ENCODE data around the gene FAM219B. TPM values are rescaled to one million over a fixed set of nuclear protein-coding genes. Genes with fewer than 3 reads are reported as not detected.

Gene FAM219B
- total RNA-seq, 1 experiment from 2014 or later: 73.7 TPM

GRCh38 chr15:74863239-74864056 lies 43.2 kb downstream of the FAM219B start:
- Mint-ChIP-seq H3K27ac (ENCODE audit: unreplicated experiment) (no peak overlapping the region), H3K4me3 (ENCODE audit: unreplicated experiment) (no peak overlapping the region), H3K4me1 (ENCODE audit: low read depth, unreplicated experiment) (peaks cover 38% of the 10 kb centered on the region), H3K9me3 (ENCODE audit: unreplicated experiment) (no peaks in the 10 kb centered on the region), H3K36me3 (ENCODE audit: insufficient read depth, unreplicated experiment) (peaks cover 48% of the 10 kb centered on the region), H3K27me3 (ENCODE audit: insufficient read depth, unreplicated experiment) (no peaks in the 10 kb centered on the region)
- BruUV-seq (replicated peaks): no TSS peak
- Histone ChIP-seq H3K36me3 (ENCODE audit: control insufficient read depth, insufficient read depth, low read length) (peaks cover 3% of the 10 kb centered on the region; the same call in 1 of the 2 replicates), H3K4me1 (peaks cover 21% of the 10 kb centered on the region), H3K27me3 (replicated peaks; ENCODE audit: control insufficient read depth, insufficient read depth, low read length) (no peaks in the 10 kb centered on the region), H3K9me3 (peaks cover 6% of the 10 kb centered on the region; the same call in 1 of the 2 replicates), H3K4me3 (ENCODE audit: low read depth, low read length) (no peak overlapping the region)
- intact Hi-C loops (cut with micrococcal nuclease; ENCODE audit: unreplicated experiment): no loop called here
- ChIA-PET POLR2A (no interaction called here), CTCF (interaction anchor here (0.6 kb wide), 1 partner anchor 51 kb away, joined by 4 read pairs; no protein-coding TSS in a partner anchor)
- DNase-seq: no peak
- TF ChIP-seq, protein P1, sequence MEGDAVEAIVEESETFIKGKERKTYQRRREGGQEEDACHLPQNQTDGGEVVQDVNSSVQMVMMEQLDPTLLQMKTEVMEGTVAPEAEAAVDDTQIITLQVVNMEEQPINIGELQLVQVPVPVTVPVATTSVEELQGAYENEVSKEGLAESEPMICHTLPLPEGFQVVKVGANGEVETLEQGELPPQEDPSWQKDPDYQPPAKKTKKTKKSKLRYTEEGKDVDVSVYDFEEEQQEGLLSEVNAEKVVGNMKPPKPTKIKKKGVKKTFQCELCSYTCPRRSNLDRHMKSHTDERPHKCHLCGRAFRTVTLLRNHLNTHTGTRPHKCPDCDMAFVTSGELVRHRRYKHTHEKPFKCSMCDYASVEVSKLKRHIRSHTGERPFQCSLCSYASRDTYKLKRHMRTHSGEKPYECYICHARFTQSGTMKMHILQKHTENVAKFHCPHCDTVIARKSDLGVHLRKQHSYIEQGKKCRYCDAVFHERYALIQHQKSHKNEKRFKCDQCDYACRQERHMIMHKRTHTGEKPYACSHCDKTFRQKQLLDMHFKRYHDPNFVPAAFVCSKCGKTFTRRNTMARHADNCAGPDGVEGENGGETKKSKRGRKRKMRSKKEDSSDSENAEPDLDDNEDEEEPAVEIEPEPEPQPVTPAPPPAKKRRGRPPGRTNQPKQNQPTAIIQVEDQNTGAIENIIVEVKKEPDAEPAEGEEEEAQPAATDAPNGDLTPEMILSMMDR (IDR thresholded peaks at IDR 0.05; ENCODE audit: insufficient read depth in 1 of 2, low read depth in 1 of 2, low read length in 1 of 2, severe bottlenecking in 1 of 2, unreplicated experiment in 1 of 2): no peak

GRCh38 chr15:74858369-74858740 lies 48.3 kb downstream of the FAM219B start:
- Histone ChIP-seq H3K4me3 (ENCODE audit: low read depth, low read length) (no peak overlapping the region), H3K36me3 (ENCODE audit: control insufficient read depth, insufficient read depth, low read length) (no peaks in the 10 kb centered on the region), H3K9me3 (no peaks in the 10 kb centered on the region), H3K4me1 (peaks cover 10% of the 10 kb centered on the region), H3K27me3 (replicated peaks; ENCODE audit: control insufficient read depth, insufficient read depth, low read length) (no peaks in the 10 kb centered on the region)
- H3K27ac Mint-ChIP-seq (ENCODE audit: unreplicated experiment): no peak overlapping the region
- BruUV-seq (replicated peaks): no TSS peak
- DNase-seq: no peak
- intact Hi-C loops (cut with micrococcal nuclease; ENCODE audit: unreplicated experiment): no loop called here
- peaks cover 22% of the 10 kb centered on the region for H3K36me3 Mint-ChIP-seq (ENCODE audit: insufficient read depth, unreplicated experiment)
- TF ChIP-seq, protein P1 (IDR thresholded peaks at IDR 0.05; ENCODE audit: insufficient read depth in 1 of 2, low read depth in 1 of 2, low read length in 1 of 2, severe bottlenecking in 1 of 2, unreplicated experiment in 1 of 2): no peak
- H3K4me3 Mint-ChIP-seq (ENCODE audit: unreplicated experiment): no peak overlapping the region
- peaks cover 16% of the 10 kb centered on the region for H3K4me1 Mint-ChIP-seq (ENCODE audit: low read depth, unreplicated experiment)
- ChIA-PET CTCF (no interaction called here), POLR2A (no interaction called here)
- H3K9me3 Mint-ChIP-seq (ENCODE audit: unreplicated experiment): no peaks in the 10 kb centered on the region
- no peaks in the 10 kb centered on the region for H3K27me3 Mint-ChIP-seq (ENCODE audit: insufficient read depth, unreplicated experiment)

GRCh38 chr15:74857671-74858368 lies 48.8 kb downstream of the FAM219B start:
- ChIA-PET CTCF (no interaction called here), POLR2A (no interaction called here)
- Histone ChIP-seq H3K4me3 (ENCODE audit: low read depth, low read length) (no peak overlapping the region), H3K4me1 (peaks cover 10% of the 10 kb centered on the region), H3K9me3 (no peaks in the 10 kb centered on the region), H3K27me3 (replicated peaks; ENCODE audit: control insufficient read depth, insufficient read depth, low read length) (no peaks in the 10 kb centered on the region), H3K36me3 (ENCODE audit: control insufficient read depth, insufficient read depth, low read length) (no peaks in the 10 kb centered on the region; the same call in 1 of the 2 replicates)
- H3K4me1 Mint-ChIP-seq (ENCODE audit: low read depth, unreplicated experiment): peaks cover 15% of the 10 kb centered on the region
- no TSS peak for BruUV-seq (replicated peaks)
- H3K4me3 Mint-ChIP-seq (ENCODE audit: unreplicated experiment): no peak overlapping the region
- H3K9me3 Mint-ChIP-seq (ENCODE audit: unreplicated experiment): no peaks in the 10 kb centered on the region
- TF ChIP-seq, protein P1 (IDR thresholded peaks at IDR 0.05; ENCODE audit: insufficient read depth in 1 of 2, low read depth in 1 of 2, low read length in 1 of 2, severe bottlenecking in 1 of 2, unreplicated experiment in 1 of 2): no peak
- intact Hi-C loops (cut with micrococcal nuclease; ENCODE audit: unreplicated experiment): no loop called here
- H3K27me3 Mint-ChIP-seq (ENCODE audit: insufficient read depth, unreplicated experiment): no peaks in the 10 kb centered on the region
- H3K36me3 Mint-ChIP-seq (ENCODE audit: insufficient read depth, unreplicated experiment): peaks cover 25% of the 10 kb centered on the region
- no peak overlapping the region for H3K27ac Mint-ChIP-seq (ENCODE audit: unreplicated experiment)
- DNase-seq: no peak

Data from Caco-2 (cell line).